B cell (primary cell): ENCODE results near the gene STK11.

Experiments
- EZH2 ChIP-seq: IDR thresholded peaks from 2 replicates; pipeline ENCODE4 v1.6.1; 2012; ENCODE audit warnings: borderline replicate concordance, low read depth, mild to moderate bottlenecking, moderate library complexity, low read length; ENCODE audit not compliant: insufficient read depth, poor library complexity, severe bottlenecking
- TF ChIP-seq, protein P1 (sequence below): fragments of 200-600 bp; IDR thresholded peaks from one replicate; pipeline ENCODE4 v1.8.0; 2022; ENCODE audit warnings: antibody characterized with exemption, mild to moderate bottlenecking

DNA sequence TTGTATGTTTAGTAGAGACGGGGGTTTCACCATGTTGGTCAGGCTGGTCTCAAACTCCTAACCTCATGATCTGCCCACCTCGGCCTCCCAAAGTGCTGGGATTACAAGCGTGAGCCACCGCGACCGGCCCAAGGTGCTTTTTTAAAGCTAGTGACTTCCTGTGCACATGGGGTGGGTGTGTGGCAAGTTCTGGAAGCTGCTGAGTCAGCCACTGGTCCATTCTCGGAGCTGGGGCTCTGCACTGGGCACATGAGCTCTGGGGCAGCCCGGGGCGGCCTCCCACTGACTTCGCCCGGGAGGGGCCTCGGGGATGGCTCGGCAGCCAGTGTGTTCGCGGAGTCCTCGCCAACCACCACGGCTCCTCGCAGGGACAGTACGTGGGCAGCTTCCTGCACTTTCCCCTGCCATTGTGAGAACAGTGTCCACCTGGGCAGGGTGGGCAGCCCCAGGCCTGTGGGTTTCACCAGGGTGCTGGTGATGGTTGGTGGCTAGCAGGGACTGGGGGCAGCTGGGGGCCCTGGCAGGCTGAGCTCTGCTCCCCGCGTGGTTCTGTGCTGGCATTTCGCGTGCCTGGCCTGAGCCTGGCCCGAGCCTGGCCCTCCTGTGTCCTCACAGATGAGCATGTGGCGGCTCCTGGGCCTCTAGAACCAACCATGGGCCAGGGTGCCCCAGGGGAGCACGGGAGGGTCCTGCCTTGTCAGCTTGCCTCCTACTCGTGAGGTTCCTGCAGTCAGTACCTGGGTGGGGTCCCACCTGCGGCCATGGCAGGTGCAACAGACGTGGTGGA is 20.1 kb downstream of the STK11 start:
- TF ChIP-seq EZH2, result no peak
- TF ChIP-seq, protein P1, sequence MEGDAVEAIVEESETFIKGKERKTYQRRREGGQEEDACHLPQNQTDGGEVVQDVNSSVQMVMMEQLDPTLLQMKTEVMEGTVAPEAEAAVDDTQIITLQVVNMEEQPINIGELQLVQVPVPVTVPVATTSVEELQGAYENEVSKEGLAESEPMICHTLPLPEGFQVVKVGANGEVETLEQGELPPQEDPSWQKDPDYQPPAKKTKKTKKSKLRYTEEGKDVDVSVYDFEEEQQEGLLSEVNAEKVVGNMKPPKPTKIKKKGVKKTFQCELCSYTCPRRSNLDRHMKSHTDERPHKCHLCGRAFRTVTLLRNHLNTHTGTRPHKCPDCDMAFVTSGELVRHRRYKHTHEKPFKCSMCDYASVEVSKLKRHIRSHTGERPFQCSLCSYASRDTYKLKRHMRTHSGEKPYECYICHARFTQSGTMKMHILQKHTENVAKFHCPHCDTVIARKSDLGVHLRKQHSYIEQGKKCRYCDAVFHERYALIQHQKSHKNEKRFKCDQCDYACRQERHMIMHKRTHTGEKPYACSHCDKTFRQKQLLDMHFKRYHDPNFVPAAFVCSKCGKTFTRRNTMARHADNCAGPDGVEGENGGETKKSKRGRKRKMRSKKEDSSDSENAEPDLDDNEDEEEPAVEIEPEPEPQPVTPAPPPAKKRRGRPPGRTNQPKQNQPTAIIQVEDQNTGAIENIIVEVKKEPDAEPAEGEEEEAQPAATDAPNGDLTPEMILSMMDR, result no peak
